ENCODE data around the gene RTKN.

GRCh38 chr2:74420006-74420405 is 21.7 kb downstream of the RTKN start:
- TF ChIP-seq CTCF (IDR thresholded peaks at IDR 0.05; ENCODE audit: borderline replicate concordance, extremely low read depth, low read length, poor library complexity, severe bottlenecking) (no peak), EZH2 (IDR thresholded peaks at IDR 0.05; ENCODE audit: borderline replicate concordance, low read depth, low read length, severe bottlenecking) (no peak)

All from DND-41 (cell line).